VCaP (cell line): ENCODE measurements around the gene C9orf43.
"Not testable (repeated sequence)": the region's sequence is repeated elsewhere in the genome, so short reads cannot be mapped to it uniquely, and the experiment has no call there.

ENCODE experiments used
- H3K27ac ChIP-seq: fragments of 450-650 bp; 2 replicates; pipeline ENCODE4 v1.5.1; 2017
- CTCF ChIP-seq: fragments of 450-650 bp; conservative IDR thresholded peaks from 2 replicates; pipeline ENCODE4 v1.5.1; 2017; ENCODE audit warnings: mild to moderate bottlenecking, moderate library complexity

C9orf43 gene

GRCh38 chr9:113410207-113410864 is at the start of gene C9orf43, which contains the start of gene POLE3:
Gene C9orf43, plus strand, starts transcription at chr9:113410747. Its CDS starts 2,747 bp downstream, at chr9:113413494.
Gene POLE3, minus strand, starts transcription at chr9:113410675. Its CDS starts 382 bp downstream, at chr9:113410293.
- TF ChIP-seq CTCF = no peak

GRCh38 chr9:113361304-113362018 is 49.1 kb upstream of the C9orf43 start:
- TF ChIP-seq CTCF = no peak
- no peak overlapping the region for H3K27ac ChIP-seq

More at GRCh38 chr9:113410207-113410864, at the start of gene C9orf43, which contains the start of gene POLE3:
- H3K27ac ChIP-seq = peak within 1 kb of the TSS; percentile 98

DNA sequence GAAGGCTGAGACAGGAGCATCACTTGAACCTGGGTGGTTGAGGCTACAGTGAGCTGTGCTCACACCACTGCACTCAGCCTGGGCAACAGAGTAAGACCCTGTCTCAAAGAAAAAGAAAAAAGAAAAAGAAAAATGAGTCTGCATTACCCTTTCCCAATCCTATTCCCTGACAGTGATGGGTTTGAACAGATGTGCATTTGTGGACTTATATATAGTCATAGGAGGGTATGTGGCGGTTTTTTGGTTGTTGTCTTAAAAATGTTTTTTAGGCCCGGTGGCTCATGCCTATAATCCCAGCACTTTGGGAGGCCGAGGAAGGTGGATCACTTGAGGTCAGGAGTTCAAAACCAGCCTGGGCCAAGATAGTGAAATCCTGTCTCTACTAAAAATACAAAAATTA is 47.2 kb upstream of the C9orf43 start:
- no peak for TF ChIP-seq CTCF
- no peak overlapping the region for H3K27ac ChIP-seq

DNA sequence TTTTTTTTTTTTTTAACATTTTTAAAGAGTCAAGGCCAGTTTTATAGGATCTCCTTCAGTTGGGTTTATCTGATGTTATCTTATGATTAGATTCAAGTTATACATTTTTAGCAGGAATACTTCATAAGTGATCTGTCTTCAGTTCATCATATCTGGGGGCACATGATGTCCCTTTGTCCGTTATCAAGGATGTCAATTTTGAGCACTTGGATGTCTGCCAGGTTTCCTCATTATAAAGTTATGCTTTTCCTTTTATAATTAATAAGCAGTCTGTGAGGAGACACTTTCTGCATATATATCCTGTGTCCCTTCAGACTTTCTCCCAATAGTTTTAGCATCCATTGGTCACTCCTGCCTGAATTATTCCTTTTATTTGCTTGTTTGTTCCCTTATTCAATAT is 45.6 kb upstream of the C9orf43 start:
- H3K27ac ChIP-seq = no peak overlapping the region
- TF ChIP-seq CTCF = no peak

DNA sequence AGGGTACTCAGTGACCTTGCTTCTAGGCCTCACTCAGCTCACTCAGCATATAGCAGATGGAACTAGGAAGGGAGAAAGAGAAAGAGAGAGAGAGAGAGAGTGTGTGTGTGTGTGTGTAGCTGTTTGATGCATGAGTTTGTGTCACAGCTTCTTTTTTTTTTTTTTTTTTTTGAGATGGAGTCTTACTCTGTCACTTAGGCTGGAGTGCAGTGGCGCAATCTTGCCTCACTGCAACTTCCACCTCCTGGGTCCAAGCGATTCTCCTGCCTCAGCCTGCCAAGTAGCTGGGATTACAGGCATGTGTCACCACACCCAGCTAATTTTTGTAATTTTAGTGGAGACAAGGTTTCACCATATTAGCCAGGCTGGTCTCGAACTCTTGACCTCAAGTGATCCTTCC is 44.9 kb upstream of the C9orf43 start:
- H3K27ac ChIP-seq = not testable (repeated sequence)

DNA sequence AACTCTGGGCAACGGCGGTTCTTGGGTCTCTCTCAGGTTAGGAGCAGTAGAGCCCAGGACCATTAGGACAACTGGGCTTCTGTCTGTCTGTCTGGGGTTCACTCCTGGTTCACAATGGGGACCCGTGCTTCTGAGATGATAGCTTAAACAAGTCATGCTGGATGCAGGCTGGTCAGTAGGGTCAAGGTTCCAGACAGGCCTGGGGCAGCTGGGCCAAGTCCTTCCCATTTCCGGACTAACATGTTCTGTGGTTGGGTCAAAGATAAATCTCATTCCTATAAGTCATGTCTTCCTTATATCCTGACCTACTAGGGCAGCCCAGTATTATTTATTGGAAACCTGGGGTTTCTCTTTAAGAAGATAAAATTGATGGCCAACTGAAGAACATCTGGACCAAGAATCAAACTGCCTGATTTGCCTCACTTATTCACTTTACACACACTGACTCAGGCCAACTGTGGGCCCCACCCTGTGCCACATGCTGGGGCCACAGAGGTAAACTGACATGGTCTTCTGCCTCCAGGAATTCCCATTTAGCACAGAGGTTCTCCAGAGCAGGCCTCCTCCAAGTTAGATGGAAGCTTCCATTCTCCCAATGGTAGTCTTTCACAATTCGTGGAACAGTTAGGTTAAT is 42.1 kb upstream of the C9orf43 start:
- H3K27ac ChIP-seq = no peak overlapping the region
- no peak for TF ChIP-seq CTCF

GRCh38 chr9:113368982-113369854 is 41.3 kb upstream of the C9orf43 start:
- no peak for TF ChIP-seq CTCF
- H3K27ac ChIP-seq = no peak overlapping the region
